Mesenchymal stem cell (in vitro differentiated cells and primary cell): ENCODE measurements around the gene SLC1A5.

ENCODE experiments used
- DNase-seq: peaks from one replicate; pipeline ENCODE4 v3.0.0-alpha.2; 2013
- H2AFZ ChIP-seq: one replicate; pipeline ENCODE4 v1.6.1; 2013; ENCODE audit warnings: low read depth, mild to moderate bottlenecking, control low read depth, inconsistent platforms, low read length, moderate library complexity
- H2AK5ac ChIP-seq: 2 replicates; pipeline ENCODE4 v1.6.1; 2013; ENCODE audit warnings: low read length, moderate library complexity, mild to moderate bottlenecking, inconsistent platforms; ENCODE audit not compliant: severe bottlenecking
- H2BK120ac ChIP-seq: one replicate; pipeline ENCODE4 v1.6.1; 2013; ENCODE audit warnings: low read depth, mild to moderate bottlenecking, inconsistent platforms, low read length, moderate library complexity
- H2BK12ac ChIP-seq, 2 experiments: one replicate each; pipeline ENCODE4 v1.6.1; 2013; ENCODE audit warnings: inconsistent platforms in 2 of 2, low read length in 2 of 2, mild to moderate bottlenecking in 2 of 2, moderate library complexity in 2 of 2, control low read depth in 1 of 2
- H2BK15ac ChIP-seq: one replicate; pipeline ENCODE4 v1.6.1; 2013; ENCODE audit warnings: mild to moderate bottlenecking, low read depth, inconsistent platforms; ENCODE audit not compliant: poor library complexity, severe bottlenecking
- H2BK5ac ChIP-seq: 2 replicates; pipeline ENCODE4 v1.6.1; 2013; ENCODE audit warnings: low read depth, mild to moderate bottlenecking, low read length, control low read depth, inconsistent platforms; ENCODE audit not compliant: poor library complexity, severe bottlenecking
- H3K14ac ChIP-seq, 2 experiments: one replicate each; pipeline ENCODE4 v1.6.1; 2013; ENCODE audit warnings: inconsistent platforms in 2 of 2, low read length in 2 of 2, control low read depth in 1 of 2, mild to moderate bottlenecking in 1 of 2, moderate library complexity in 1 of 2
- H3K18ac ChIP-seq, 2 experiments: one replicate each; pipeline ENCODE4 v1.6.1; 2013; ENCODE audit warnings: inconsistent platforms in 2 of 2, low read length in 2 of 2, control low read depth in 1 of 2, low read depth in 1 of 2, mild to moderate bottlenecking in 1 of 2
- H3K23ac ChIP-seq, 2 experiments: one replicate each; pipeline ENCODE4 v1.6.1; 2013; ENCODE audit warnings: inconsistent platforms in 2 of 2, low read length in 2 of 2, mild to moderate bottlenecking in 2 of 2, moderate library complexity in 2 of 2, control low read depth in 1 of 2
- H3K27ac ChIP-seq: 2 replicates; pipeline ENCODE4 v1.5.1; 2013; ENCODE audit warnings: mild to moderate bottlenecking, moderate library complexity, low read length, control low read depth, inconsistent platforms; ENCODE audit not compliant: poor library complexity, severe bottlenecking
- H3K27me3 ChIP-seq, 2 experiments: 2 replicates each; pipeline versions ENCODE4 v1.6.1 to v1.7.0; 2013; ENCODE audit warnings: low read length in 2 of 2, mild to moderate bottlenecking in 2 of 2, moderate library complexity in 2 of 2, control low read depth in 1 of 2, inconsistent platforms in 1 of 2; ENCODE audit not compliant: control insufficient read depth in 1 of 2, insufficient read depth in 1 of 2
- H3K36me3 ChIP-seq, 2 experiments: 2 replicates each; pipeline versions ENCODE4 v1.6.1 to v1.7.0; 2013; ENCODE audit warnings: low read length in 2 of 2, control low read depth in 1 of 2, inconsistent platforms in 1 of 2, low read depth in 1 of 2, mild to moderate bottlenecking in 1 of 2; ENCODE audit not compliant: insufficient read depth in 2 of 2, control insufficient read depth in 1 of 2
- H3K4ac ChIP-seq, 2 experiments: one replicate each; pipeline ENCODE4 v1.6.1; 2013; ENCODE audit warnings: inconsistent platforms in 2 of 2, low read length in 2 of 2, mild to moderate bottlenecking in 2 of 2, moderate library complexity in 2 of 2, control low read depth in 1 of 2, low read depth in 1 of 2
- H3K4me1 ChIP-seq: 2 replicates; pipeline ENCODE4 v1.6.1; 2013; ENCODE audit warnings: low read depth, low read length, control low read depth; ENCODE audit not compliant: control insufficient read depth, insufficient read depth
- H3K4me2 ChIP-seq: 2 replicates; pipeline ENCODE4 v1.6.1; 2013; ENCODE audit warnings: low read length, mild to moderate bottlenecking, inconsistent platforms; ENCODE audit not compliant: poor library complexity, severe bottlenecking
- H3K4me3 ChIP-seq, 2 experiments: 2 replicates each; pipeline versions ENCODE4 v1.5.1 to v1.7.0; 2013; ENCODE audit warnings: low read length in 2 of 2, mild to moderate bottlenecking in 2 of 2, control low read depth in 1 of 2, low read depth in 1 of 2; ENCODE audit not compliant: insufficient read depth in 1 of 2
- H3K79me1 ChIP-seq: replicated peaks from 2 replicates; pipeline ENCODE4 v1.6.1; 2013; ENCODE audit warnings: mild to moderate bottlenecking, control low read depth, low read length, inconsistent platforms; ENCODE audit not compliant: poor library complexity, severe bottlenecking
- H3K9ac ChIP-seq: 2 replicates; pipeline ENCODE4 v1.7.0; 2013; ENCODE audit warnings: mild to moderate bottlenecking, low read length, moderate library complexity
- H3K9me3 ChIP-seq: 2 replicates; pipeline ENCODE4 v1.7.0; 2013; ENCODE audit warnings: mild to moderate bottlenecking, low read length; ENCODE audit not compliant: control insufficient read depth
- H4K8ac ChIP-seq: one replicate; pipeline ENCODE4 v1.6.1; 2013; ENCODE audit warnings: inconsistent platforms, mild to moderate bottlenecking, low read length, moderate library complexity
- H4K91ac ChIP-seq: one replicate; pipeline ENCODE4 v1.6.1; 2013; ENCODE audit warnings: mild to moderate bottlenecking, low read length, inconsistent platforms
- WGBS: methylation state at CpG from one replicate; pipeline ENCODE4 v1.1.7; 2013; ENCODE audit warnings: mixed read lengths; 5-methylcytosine and 5-hydroxymethylcytosine counted together

SLC1A5 gene

DNA sequence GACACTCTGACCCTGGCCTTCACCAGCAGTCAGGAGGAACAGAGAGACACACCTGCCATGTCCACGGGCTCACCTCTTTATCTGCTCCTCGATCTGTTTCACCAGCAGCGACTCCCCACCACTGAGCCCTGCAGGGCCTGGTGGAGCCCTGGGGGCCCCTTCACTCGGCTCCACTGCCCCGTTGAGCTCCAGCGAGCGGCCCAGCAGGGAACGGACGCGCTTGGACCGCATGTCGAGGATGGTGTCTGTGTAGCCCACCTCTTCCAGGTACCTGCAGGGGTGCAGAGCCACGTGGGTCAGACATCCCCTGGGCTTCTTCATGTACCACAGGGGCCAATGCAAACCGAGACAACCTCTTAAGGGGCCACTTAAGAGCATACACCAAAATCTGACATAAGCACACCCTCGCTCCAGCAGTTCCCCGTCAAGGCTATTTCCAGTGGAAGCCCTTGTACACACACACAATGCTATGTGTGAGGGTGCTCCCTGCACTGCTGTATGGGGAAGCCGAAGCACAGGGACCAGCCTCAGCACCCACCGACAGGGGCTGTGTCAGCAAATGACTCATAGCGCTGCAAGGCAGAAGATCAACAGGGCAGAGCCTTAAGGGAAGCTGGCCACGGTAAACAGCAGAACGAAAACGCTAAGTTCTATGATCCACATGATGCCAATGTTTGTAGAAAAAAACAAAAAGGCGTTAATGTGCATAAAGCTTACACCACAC is 55.3 kb downstream of the SLC1A5 start:
- peaks cover 69 to 78% of the 10 kb centered on the region in 2 experiments for H3K36me3 ChIP-seq
- H3K14ac ChIP-seq = no peak overlapping the region
- peaks cover 26% of the 10 kb centered on the region for H3K79me1 ChIP-seq
- H3K4me2 ChIP-seq = no peak overlapping the region
- peak overlapping the region; percentile 41 for H4K91ac ChIP-seq
- H4K8ac ChIP-seq = no peak overlapping the region
- H3K27me3 ChIP-seq = no peaks in the 10 kb centered on the region
- no peak overlapping the region for H2BK120ac ChIP-seq
- H3K4me3 ChIP-seq = no peak overlapping the region
- 78% methylated on average over 22 of the region's 23 CpGs for WGBS
- H3K23ac ChIP-seq = no peak overlapping the region
- peak overlapping the region; percentile 24 for H3K27ac ChIP-seq
- H2BK5ac ChIP-seq = no peak overlapping the region
- no peaks in the 10 kb centered on the region for H3K9me3 ChIP-seq
- DNase-seq = peak; percentile 76
- H2BK12ac ChIP-seq = peak overlapping the region in 1 of 2 experiments; percentile 34
- H3K18ac ChIP-seq = no peak overlapping the region
- H3K4ac ChIP-seq = no peak overlapping the region
- H3K9ac ChIP-seq = no peak overlapping the region
- H3K4me1 ChIP-seq = peaks cover 47% of the 10 kb centered on the region
- H2BK15ac ChIP-seq = no peak overlapping the region
- H2AFZ ChIP-seq = no peak overlapping the region
- no peak overlapping the region for H2AK5ac ChIP-seq

DNA sequence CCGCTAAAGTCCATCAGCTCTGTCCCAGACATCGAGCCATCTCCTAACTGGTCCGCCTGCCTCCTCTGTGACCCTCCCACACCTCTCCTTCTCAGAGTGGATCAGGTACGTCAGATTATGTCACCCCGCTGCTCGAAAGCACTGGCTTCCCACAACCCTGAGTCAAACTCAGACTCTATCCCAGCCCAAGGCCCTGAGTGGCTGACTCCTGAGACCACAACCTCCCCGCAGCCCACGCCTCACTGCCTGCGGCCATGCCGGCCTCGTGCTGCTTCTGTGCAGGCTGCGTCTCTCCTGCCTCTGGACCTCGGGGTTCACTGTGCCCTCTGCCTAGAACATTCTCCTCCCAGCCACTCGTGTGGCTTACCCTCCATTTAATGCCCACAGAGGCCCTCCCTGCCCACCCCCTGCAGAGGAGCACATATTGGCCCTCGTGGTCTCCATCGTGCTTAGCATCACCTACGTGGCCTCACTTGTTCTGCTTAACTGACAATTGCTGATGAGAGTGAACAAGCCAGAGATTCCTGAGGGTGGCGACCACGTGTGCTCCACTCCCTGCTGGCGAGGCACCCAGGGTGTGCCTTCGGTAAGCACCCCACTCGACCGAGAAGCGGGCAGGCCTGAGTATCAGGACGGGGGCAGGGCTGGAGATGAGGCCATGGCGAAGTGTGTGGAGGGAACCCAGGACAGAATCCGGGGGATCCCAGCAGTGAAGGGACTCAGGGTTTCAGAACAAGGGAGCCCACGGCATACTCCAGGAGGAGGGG is 56.0 kb downstream of the SLC1A5 start:
- Histone ChIP-seq H3K79me1 (peaks cover 27% of the 10 kb centered on the region), H3K9me3 (no peaks in the 10 kb centered on the region), H2AK5ac (no peak overlapping the region), H2BK12ac (no peak overlapping the region), H3K9ac (no peak overlapping the region), H3K4me3 (no peak overlapping the region), H3K14ac (peak overlapping the region in 1 of 2 experiments; percentile 14), H3K4me2 (no peak overlapping the region), H2BK120ac (no peak overlapping the region), H3K18ac (no peak overlapping the region), H4K8ac (no peak overlapping the region), H3K4ac (no peak overlapping the region), H2BK5ac (no peak overlapping the region), H3K27me3 (no peaks in the 10 kb centered on the region), H4K91ac (no peak overlapping the region), H3K27ac (peak overlapping the region; percentile 4), H2BK15ac (no peak overlapping the region), H3K4me1 (peaks cover 48% of the 10 kb centered on the region), H3K36me3 (peaks cover 69 to 77% of the 10 kb centered on the region in 2 experiments), H3K23ac (no peak overlapping the region), H2AFZ (no peak overlapping the region)
- WGBS = 92% methylated on average over 28 of the region's 28 CpGs
- DNase-seq = no peak

GRCh38 chr19:46731584-46731983 is 56.8 kb downstream of the SLC1A5 start:
- Histone ChIP-seq H4K91ac (no peak overlapping the region), H3K4ac (no peak overlapping the region), H3K4me2 (no peak overlapping the region), H2AK5ac (no peak overlapping the region), H3K14ac (no peak overlapping the region), H2BK12ac (no peak overlapping the region), H2AFZ (no peak overlapping the region), H3K18ac (peak overlapping the region in 1 of 2 experiments; percentile 58), H2BK120ac (no peak overlapping the region), H3K79me1 (peaks cover 29% of the 10 kb centered on the region), H2BK15ac (no peak overlapping the region), H3K23ac (peak overlapping the region in 1 of 2 experiments; percentile 51), H3K27ac (no peak overlapping the region), H3K9ac (no peak overlapping the region), H2BK5ac (no peak overlapping the region), H3K27me3 (no peaks in the 10 kb centered on the region), H3K36me3 (peaks cover 69 to 77% of the 10 kb centered on the region in 2 experiments), H4K8ac (no peak overlapping the region), H3K4me3 (no peak overlapping the region), H3K9me3 (no peaks in the 10 kb centered on the region), H3K4me1 (peaks cover 54% of the 10 kb centered on the region)
- DNase-seq = peak; percentile 45
- 80% methylated on average over 14 of the region's 14 CpGs for WGBS

DNA sequence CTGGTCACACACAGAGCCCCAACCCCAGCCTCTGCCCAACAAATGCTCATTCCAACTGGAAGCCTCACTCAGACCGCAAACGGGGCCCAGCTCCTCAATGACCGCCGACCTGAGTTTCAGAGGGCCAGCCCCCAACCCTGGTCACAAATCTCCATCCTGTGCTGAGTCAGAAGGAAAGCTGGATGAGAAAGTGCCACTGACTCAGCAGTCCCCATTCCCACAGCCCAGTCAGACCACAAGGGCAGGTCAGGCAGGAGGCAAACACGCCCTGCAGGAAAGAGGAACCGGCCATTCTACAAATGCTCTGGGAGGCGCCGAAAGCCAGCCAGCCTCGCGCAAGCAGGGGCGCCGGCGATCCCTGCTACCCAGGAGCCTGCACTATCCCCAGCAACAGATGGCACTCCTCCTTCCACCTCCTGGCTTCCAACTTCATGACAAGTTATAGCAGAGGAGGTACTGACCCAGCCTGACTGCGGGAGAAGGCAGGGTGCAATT is 57.3 kb downstream of the SLC1A5 start:
- Histone ChIP-seq H2AK5ac (no peak overlapping the region), H3K9me3 (no peaks in the 10 kb centered on the region)
- 42% methylated on average over 14 of the region's 14 CpGs for WGBS

More for the DNA sequence above, 57.3 kb downstream of the SLC1A5 start:
- no peak overlapping the region for H2BK15ac ChIP-seq
- peak overlapping the region; percentile 57 for H4K91ac ChIP-seq
- no peak overlapping the region for H2BK12ac ChIP-seq
- peaks cover 55% of the 10 kb centered on the region for H3K4me1 ChIP-seq
- H3K4ac ChIP-seq = no peak overlapping the region
- H4K8ac ChIP-seq = no peak overlapping the region
- peaks cover 31% of the 10 kb centered on the region for H3K79me1 ChIP-seq
- H3K27me3 ChIP-seq = no peaks in the 10 kb centered on the region
- H3K4me2 ChIP-seq = peak overlapping the region; percentile 17
- DNase-seq = peak; percentile 92
- H3K23ac ChIP-seq = no peak overlapping the region
- H3K4me3 ChIP-seq = no peak overlapping the region
- no peak overlapping the region for H2BK120ac ChIP-seq
- no peak overlapping the region for H3K14ac ChIP-seq
- no peak overlapping the region for H3K9ac ChIP-seq
- peak overlapping the region in 1 of 2 experiments; percentile 58 for H3K18ac ChIP-seq
- no peak overlapping the region for H2AFZ ChIP-seq
- H2BK5ac ChIP-seq = no peak overlapping the region
- H3K36me3 ChIP-seq = peaks cover 71 to 81% of the 10 kb centered on the region in 2 experiments
- peak overlapping the region; percentile 25 for H3K27ac ChIP-seq
